HUES6 (cell line): ENCODE data around the gene CWC22.
"Not testable (repeated sequence)": the region's sequence is repeated elsewhere in the genome, so short reads cannot be mapped to it uniquely, and the experiment has no call there.

ENCODE experiments used
- H3K27ac ChIP-seq: 2 replicates; pipeline ENCODE4 v1.7.0; 2013; ENCODE audit warnings: low read depth, mild to moderate bottlenecking, low read length, inconsistent platforms
- H3K27me3 ChIP-seq: 2 replicates; pipeline ENCODE4 v1.6.1; 2013; ENCODE audit warnings: low read length; ENCODE audit not compliant: control insufficient read depth, insufficient read depth
- H3K36me3 ChIP-seq: 2 replicates; pipeline ENCODE4 v1.6.1; 2013; ENCODE audit warnings: low read length; ENCODE audit not compliant: control insufficient read depth, insufficient read depth
- H3K4me1 ChIP-seq: 2 replicates; pipeline ENCODE4 v1.6.1; 2013; ENCODE audit warnings: low read length; ENCODE audit not compliant: control insufficient read depth, insufficient read depth
- H3K4me3 ChIP-seq: 2 replicates; pipeline ENCODE4 v1.5.1; 2013; ENCODE audit warnings: low read depth, low read length
- H3K9ac ChIP-seq: one replicate; pipeline ENCODE4 v1.6.1; 2013; ENCODE audit warnings: mild to moderate bottlenecking, low read length
- H3K9me3 ChIP-seq: 2 replicates; pipeline ENCODE4 v1.6.1; 2013; ENCODE audit warnings: low read depth, low read length; ENCODE audit not compliant: control insufficient read depth, insufficient read depth

The CWC22 gene

GRCh38 chr2:180006781-180007579, at the start of gene CWC22:
Gene CWC22 (minus strand): TSS chr2:180007297. CDS start chr2:179993341, 13,956 bp downstream.
- peaks cover 11% of the 10 kb centered on the region for H3K4me1 ChIP-seq
- H3K9ac ChIP-seq, result peak within 1 kb of the TSS; percentile 87
- no peaks in the 10 kb centered on the region; the same call in 1 of the 2 replicates for H3K27me3 ChIP-seq
- no peaks in the 10 kb centered on the region for H3K36me3 ChIP-seq
- peak within 1 kb of the TSS; percentile 95 for H3K27ac ChIP-seq
- peak within 1 kb of the TSS; percentile 79 for H3K4me3 ChIP-seq
- no peaks in the 10 kb centered on the region for H3K9me3 ChIP-seq

GRCh38 chr2:180056367-180057118, 49.4 kb upstream of the CWC22 start:
- peak overlapping the region; percentile 39; the same call in 1 of the 2 replicates for H3K27ac ChIP-seq
- H3K9me3 ChIP-seq, result no peaks in the 10 kb centered on the region
- H3K36me3 ChIP-seq, result no peaks in the 10 kb centered on the region
- no peaks in the 10 kb centered on the region for H3K27me3 ChIP-seq
- no peak overlapping the region for H3K9ac ChIP-seq
- peaks cover 31% of the 10 kb centered on the region for H3K4me1 ChIP-seq
- no peak overlapping the region for H3K4me3 ChIP-seq

- not testable (repeated sequence) for H3K9me3 ChIP-seq, H3K36me3 ChIP-seq, H3K4me3 ChIP-seq, H3K9ac ChIP-seq, H3K27me3 ChIP-seq, H3K27ac ChIP-seq
- peaks cover 31% of the 10 kb centered on the region for H3K4me1 ChIP-seq
Observed at GRCh38 chr2:180054576-180054975, 47.5 kb upstream of the CWC22 start.

GRCh38 chr2:180050246-180050645, 43.1 kb upstream of the CWC22 start:
- Histone ChIP-seq H3K9ac (no peak overlapping the region), H3K4me3 (no peak overlapping the region), H3K9me3 (no peaks in the 10 kb centered on the region), H3K4me1 (no peaks in the 10 kb centered on the region), H3K27me3 (no peaks in the 10 kb centered on the region), H3K36me3 (no peaks in the 10 kb centered on the region), H3K27ac (no peak overlapping the region)

GRCh38 chr2:180048251-180048650, 41.2 kb upstream of the CWC22 start:
- Histone ChIP-seq H3K27ac (no peak overlapping the region), H3K4me1 (no peaks in the 10 kb centered on the region), H3K9ac (no peak overlapping the region), H3K27me3 (no peaks in the 10 kb centered on the region), H3K36me3 (no peaks in the 10 kb centered on the region), H3K9me3 (no peaks in the 10 kb centered on the region), H3K4me3 (no peak overlapping the region)

- no peak overlapping the region for H3K9ac ChIP-seq
- no peaks in the 10 kb centered on the region for H3K36me3 ChIP-seq
- no peaks in the 10 kb centered on the region for H3K9me3 ChIP-seq
- H3K4me1 ChIP-seq, result no peaks in the 10 kb centered on the region
- H3K27ac ChIP-seq, result no peak overlapping the region
- H3K27me3 ChIP-seq, result no peaks in the 10 kb centered on the region
- no peak overlapping the region for H3K4me3 ChIP-seq
Observed at GRCh38 chr2:180046776-180047175, 39.7 kb upstream of the CWC22 start.

- Histone ChIP-seq H3K27ac (no peak overlapping the region), H3K4me3 (no peak overlapping the region), H3K27me3 (no peaks in the 10 kb centered on the region), H3K36me3 (no peaks in the 10 kb centered on the region), H3K9ac (no peak overlapping the region), H3K4me1 (no peaks in the 10 kb centered on the region), H3K9me3 (no peaks in the 10 kb centered on the region)
Observed at GRCh38 chr2:180046202-180046601, 39.1 kb upstream of the CWC22 start.

- Histone ChIP-seq H3K4me3 (no peak overlapping the region), H3K27ac (no peak overlapping the region), H3K4me1 (no peaks in the 10 kb centered on the region), H3K27me3 (no peaks in the 10 kb centered on the region), H3K36me3 (no peaks in the 10 kb centered on the region), H3K9me3 (no peaks in the 10 kb centered on the region), H3K9ac (no peak overlapping the region)
Observed at GRCh38 chr2:180040146-180040925, 33.2 kb upstream of the CWC22 start.

GRCh38 chr2:180038997-180039396, 31.9 kb upstream of the CWC22 start:
- H3K9me3 ChIP-seq, result no peaks in the 10 kb centered on the region
- peaks cover 10% of the 10 kb centered on the region for H3K4me1 ChIP-seq
- H3K4me3 ChIP-seq, result no peak overlapping the region
- no peaks in the 10 kb centered on the region for H3K36me3 ChIP-seq
- no peak overlapping the region for H3K9ac ChIP-seq
- H3K27me3 ChIP-seq, result no peaks in the 10 kb centered on the region
- H3K27ac ChIP-seq, result no peak overlapping the region

- peaks cover 14% of the 10 kb centered on the region for H3K4me1 ChIP-seq
- no peak overlapping the region for H3K27ac ChIP-seq
- H3K27me3 ChIP-seq, result no peaks in the 10 kb centered on the region
- no peak overlapping the region for H3K9ac ChIP-seq
- H3K9me3 ChIP-seq, result no peaks in the 10 kb centered on the region
- no peaks in the 10 kb centered on the region for H3K36me3 ChIP-seq
- H3K4me3 ChIP-seq, result no peak overlapping the region
Observed at GRCh38 chr2:180033993-180034894, 27.1 kb upstream of the CWC22 start.
